K562 (cell line): ENCODE results near the gene ARMC7. TPM values are rescaled to one million over a fixed set of nuclear protein-coding genes. Genes with fewer than 3 reads are reported as not detected.
"Not testable (repeated sequence)": the region's sequence is repeated elsewhere in the genome, so short reads cannot be mapped to it uniquely, and the experiment has no call there.

Experiments used
- BHLHE40 ChIP-seq: IDR thresholded peaks from 2 replicates; pipeline ENCODE4 v1.6.1; 2011; ENCODE audit warnings: low read length, improper control_type of control experiment
- FOXM1 ChIP-seq, 2 experiments: fragments of 450-650 bp in 1 of 2; sonication (generic) in 1 of 2; formaldehyde crosslinking in 1 of 2; IDR thresholded peaks; 2 replicates each; pipeline versions ENCODE4 v1.6.1 to v1.9.0; 2017 to 2022; ENCODE audit warnings: low read depth in 2 of 2, mild to moderate bottlenecking in 2 of 2, missing genetic modification reagents in 1 of 2, moderate library complexity in 1 of 2
- GATA2 ChIP-seq: sonication (generic); formaldehyde crosslinking; IDR thresholded peaks from 2 replicates; pipeline ENCODE4 v1.4.0; 2020; ENCODE audit warnings: mild to moderate bottlenecking, missing genetic modification reagents
- MTA2 ChIP-seq: fragments of 450-650 bp; IDR thresholded peaks from 2 replicates; pipeline ENCODE4 v1.6.1; 2016; ENCODE audit warnings: low read depth
- MTA3 ChIP-seq: fragments of 450-650 bp; formaldehyde crosslinking; IDR thresholded peaks from 2 replicates; pipeline ENCODE4 v1.6.1; 2017; ENCODE audit warnings: mild to moderate bottlenecking, borderline replicate concordance
- SMAD4 ChIP-seq: fragments of 250-450 bp; sonication (Bioruptor Pico); conservative IDR thresholded peaks from 2 replicates; pipeline ENCODE4 v1.8.0; 2021; ENCODE audit warnings: inconsistent platforms, mild to moderate bottlenecking, moderate library complexity
- TAL1 ChIP-seq: fragments of 450-650 bp; IDR thresholded peaks from 2 replicates; pipeline ENCODE4 v1.6.1; 2016; ENCODE audit warnings: mild to moderate bottlenecking
- polyA plus RNA-seq, 8 experiments: library from polyadenylated mRNA; depleted of rRNA in 4 of 8; stranded (reverse) in 5 of 8; unstranded in 3 of 8; fragments of >200 nt; fragmentation: Nextera tagmentation in 2 of 8; fragmentation: Illumina TruSeq in 1 of 8; extraction: Ambion mirVana in 2 of 8; extraction: Trizol in 1 of 8; gene quantifications; 2 replicates each; pipeline versions ENCODE4 v1.2.1 to v1.2.3, GENCODE V29; 2011 to 2014; ENCODE audit warnings: inconsistent platforms in 1 of 8, missing spikeins in 1 of 8
- total RNA-seq, 7 experiments: library from RNA; depleted of rRNA in 6 of 7; stranded (reverse); fragments of >200 nt in 6 of 7; fragmentation: Illumina TruSeq in 2 of 7; extraction: Trizol in 2 of 7; gene quantifications; 2 replicates each; pipeline versions ENCODE4 v1.2.1 to v1.2.3, GENCODE V29; 2011 to 2021; ENCODE audit warnings: low replicate concordance in 1 of 7
- TF ChIP-seq, protein P1 (sequence below), 2 experiments: fragments of 450-650 bp; conservative IDR thresholded peaks; 2 replicates each; pipeline ENCODE4 v1.6.1; 2017; ENCODE audit warnings: mild to moderate bottlenecking in 2 of 2, moderate library complexity in 2 of 2
- TF ChIP-seq, protein P2 (sequence below): IDR thresholded peaks from 3 replicates; pipeline ENCODE4 v1.6.1; 2011; ENCODE audit warnings: borderline replicate concordance, mild to moderate bottlenecking, moderate library complexity; ENCODE audit not compliant: insufficient read length; ENCODE audit errors: extremely low read depth
- TF ChIP-seq, protein P3 (sequence below): fragments of 450-650 bp; IDR thresholded peaks from 2 replicates; pipeline ENCODE4 v1.6.1; 2016; ENCODE audit warnings: mild to moderate bottlenecking, moderate library complexity

The ARMC7 gene
- total and polyA plus RNA-seq, 9 of the 15 experiments (the other 6 are each of a cell fraction or from before 2014, with no cell fraction given): 1.4 to 15.2 (median 5.9) TPM

DNA sequence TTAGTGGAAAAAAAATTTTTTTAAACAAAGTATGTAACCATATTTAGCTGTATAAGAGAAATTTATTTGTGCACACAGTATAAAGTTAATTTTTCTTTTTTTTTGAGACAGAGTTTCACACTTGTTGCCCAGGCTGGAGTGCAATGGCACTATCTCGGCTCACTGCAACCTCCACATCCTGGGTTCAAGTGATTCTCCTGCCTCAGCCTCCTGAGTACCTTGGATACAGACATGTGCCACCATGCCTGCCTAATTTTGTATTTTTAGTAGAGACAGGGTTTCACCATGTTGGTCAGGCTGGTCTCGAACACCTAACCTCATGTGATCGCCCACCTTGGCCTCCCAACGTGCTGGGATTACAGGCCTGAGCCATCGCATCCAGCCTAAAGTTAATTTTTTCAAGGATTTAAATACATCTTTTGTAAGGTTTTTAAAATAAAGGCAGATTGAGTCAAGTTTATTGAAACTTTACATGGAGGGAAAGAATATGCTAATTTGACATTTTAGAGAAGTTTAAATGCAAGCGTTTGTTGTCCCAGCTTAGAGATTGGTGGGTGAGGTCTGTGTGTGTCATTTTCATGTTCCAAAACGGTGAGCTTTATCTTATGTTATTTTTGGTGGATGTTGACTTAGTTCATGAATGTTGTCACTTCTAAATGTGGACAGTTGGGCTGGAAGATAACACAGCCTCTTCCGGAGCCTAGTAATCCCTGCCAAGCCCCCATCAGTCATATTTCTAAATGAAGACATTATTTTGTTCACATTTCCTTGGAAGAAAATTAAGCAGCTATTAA is 38.1 kb upstream of the ARMC7 start (continued):
- peak; percentile 84 for TF ChIP-seq TAL1
- TF ChIP-seq MTA2: peak; percentile 73
- TF ChIP-seq SMAD4 (CRISPR knock-in tag): 0 out of 2 replicates have a peak, but pooled peaks have one; percentile 48
- peak; percentile 88 for TF ChIP-seq FOXM1 (IDR thresholded peaks at IDR 0.05; ENCODE audit: low read depth)
- TF ChIP-seq FOXM1 (CRISPR knock-in tag; IDR thresholded peaks at IDR 0.05; ENCODE audit: low read depth): not testable (repeated sequence)
- TF ChIP-seq GATA2: peak; percentile 61
- peak; percentile 36; the same call in 1 of the 2 replicates for TF ChIP-seq MTA3
- peak; percentile 22; the same call in 1 of the 2 replicates for TF ChIP-seq BHLHE40
- TF ChIP-seq, protein P1, sequence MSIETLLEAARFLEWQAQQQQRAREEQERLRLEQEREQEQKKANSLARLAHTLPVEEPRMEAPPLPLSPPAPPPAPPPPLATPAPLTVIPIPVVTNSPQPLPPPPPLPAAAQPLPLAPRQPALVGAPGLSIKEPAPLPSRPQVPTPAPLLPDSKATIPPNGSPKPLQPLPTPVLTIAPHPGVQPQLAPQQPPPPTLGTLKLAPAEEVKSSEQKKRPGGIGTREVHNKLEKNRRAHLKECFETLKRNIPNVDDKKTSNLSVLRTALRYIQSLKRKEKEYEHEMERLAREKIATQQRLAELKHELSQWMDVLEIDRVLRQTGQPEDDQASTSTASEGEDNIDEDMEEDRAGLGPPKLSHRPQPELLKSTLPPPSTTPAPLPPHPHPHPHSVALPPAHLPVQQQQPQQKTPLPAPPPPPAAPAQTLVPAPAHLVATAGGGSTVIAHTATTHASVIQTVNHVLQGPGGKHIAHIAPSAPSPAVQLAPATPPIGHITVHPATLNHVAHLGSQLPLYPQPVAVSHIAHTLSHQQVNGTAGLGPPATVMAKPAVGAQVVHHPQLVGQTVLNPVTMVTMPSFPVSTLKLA (conservative IDR thresholded peaks at IDR 0.05): peak in 1 of 2 experiments; percentile 46; a peak in 1 of 4 replicates
- TF ChIP-seq, protein P2, sequence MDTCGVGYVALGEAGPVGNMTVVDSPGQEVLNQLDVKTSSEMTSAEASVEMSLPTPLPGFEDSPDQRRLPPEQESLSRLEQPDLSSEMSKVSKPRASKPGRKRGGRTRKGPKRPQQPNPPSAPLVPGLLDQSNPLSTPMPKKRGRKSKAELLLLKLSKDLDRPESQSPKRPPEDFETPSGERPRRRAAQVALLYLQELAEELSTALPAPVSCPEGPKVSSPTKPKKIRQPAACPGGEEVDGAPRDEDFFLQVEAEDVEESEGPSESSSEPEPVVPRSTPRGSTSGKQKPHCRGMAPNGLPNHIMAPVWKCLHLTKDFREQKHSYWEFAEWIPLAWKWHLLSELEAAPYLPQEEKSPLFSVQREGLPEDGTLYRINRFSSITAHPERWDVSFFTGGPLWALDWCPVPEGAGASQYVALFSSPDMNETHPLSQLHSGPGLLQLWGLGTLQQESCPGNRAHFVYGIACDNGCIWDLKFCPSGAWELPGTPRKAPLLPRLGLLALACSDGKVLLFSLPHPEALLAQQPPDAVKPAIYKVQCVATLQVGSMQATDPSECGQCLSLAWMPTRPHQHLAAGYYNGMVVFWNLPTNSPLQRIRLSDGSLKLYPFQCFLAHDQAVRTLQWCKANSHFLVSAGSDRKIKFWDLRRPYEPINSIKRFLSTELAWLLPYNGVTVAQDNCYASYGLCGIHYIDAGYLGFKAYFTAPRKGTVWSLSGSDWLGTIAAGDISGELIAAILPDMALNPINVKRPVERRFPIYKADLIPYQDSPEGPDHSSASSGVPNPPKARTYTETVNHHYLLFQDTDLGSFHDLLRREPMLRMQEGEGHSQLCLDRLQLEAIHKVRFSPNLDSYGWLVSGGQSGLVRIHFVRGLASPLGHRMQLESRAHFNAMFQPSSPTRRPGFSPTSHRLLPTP: peak; percentile 26
- TF ChIP-seq, protein P3, sequence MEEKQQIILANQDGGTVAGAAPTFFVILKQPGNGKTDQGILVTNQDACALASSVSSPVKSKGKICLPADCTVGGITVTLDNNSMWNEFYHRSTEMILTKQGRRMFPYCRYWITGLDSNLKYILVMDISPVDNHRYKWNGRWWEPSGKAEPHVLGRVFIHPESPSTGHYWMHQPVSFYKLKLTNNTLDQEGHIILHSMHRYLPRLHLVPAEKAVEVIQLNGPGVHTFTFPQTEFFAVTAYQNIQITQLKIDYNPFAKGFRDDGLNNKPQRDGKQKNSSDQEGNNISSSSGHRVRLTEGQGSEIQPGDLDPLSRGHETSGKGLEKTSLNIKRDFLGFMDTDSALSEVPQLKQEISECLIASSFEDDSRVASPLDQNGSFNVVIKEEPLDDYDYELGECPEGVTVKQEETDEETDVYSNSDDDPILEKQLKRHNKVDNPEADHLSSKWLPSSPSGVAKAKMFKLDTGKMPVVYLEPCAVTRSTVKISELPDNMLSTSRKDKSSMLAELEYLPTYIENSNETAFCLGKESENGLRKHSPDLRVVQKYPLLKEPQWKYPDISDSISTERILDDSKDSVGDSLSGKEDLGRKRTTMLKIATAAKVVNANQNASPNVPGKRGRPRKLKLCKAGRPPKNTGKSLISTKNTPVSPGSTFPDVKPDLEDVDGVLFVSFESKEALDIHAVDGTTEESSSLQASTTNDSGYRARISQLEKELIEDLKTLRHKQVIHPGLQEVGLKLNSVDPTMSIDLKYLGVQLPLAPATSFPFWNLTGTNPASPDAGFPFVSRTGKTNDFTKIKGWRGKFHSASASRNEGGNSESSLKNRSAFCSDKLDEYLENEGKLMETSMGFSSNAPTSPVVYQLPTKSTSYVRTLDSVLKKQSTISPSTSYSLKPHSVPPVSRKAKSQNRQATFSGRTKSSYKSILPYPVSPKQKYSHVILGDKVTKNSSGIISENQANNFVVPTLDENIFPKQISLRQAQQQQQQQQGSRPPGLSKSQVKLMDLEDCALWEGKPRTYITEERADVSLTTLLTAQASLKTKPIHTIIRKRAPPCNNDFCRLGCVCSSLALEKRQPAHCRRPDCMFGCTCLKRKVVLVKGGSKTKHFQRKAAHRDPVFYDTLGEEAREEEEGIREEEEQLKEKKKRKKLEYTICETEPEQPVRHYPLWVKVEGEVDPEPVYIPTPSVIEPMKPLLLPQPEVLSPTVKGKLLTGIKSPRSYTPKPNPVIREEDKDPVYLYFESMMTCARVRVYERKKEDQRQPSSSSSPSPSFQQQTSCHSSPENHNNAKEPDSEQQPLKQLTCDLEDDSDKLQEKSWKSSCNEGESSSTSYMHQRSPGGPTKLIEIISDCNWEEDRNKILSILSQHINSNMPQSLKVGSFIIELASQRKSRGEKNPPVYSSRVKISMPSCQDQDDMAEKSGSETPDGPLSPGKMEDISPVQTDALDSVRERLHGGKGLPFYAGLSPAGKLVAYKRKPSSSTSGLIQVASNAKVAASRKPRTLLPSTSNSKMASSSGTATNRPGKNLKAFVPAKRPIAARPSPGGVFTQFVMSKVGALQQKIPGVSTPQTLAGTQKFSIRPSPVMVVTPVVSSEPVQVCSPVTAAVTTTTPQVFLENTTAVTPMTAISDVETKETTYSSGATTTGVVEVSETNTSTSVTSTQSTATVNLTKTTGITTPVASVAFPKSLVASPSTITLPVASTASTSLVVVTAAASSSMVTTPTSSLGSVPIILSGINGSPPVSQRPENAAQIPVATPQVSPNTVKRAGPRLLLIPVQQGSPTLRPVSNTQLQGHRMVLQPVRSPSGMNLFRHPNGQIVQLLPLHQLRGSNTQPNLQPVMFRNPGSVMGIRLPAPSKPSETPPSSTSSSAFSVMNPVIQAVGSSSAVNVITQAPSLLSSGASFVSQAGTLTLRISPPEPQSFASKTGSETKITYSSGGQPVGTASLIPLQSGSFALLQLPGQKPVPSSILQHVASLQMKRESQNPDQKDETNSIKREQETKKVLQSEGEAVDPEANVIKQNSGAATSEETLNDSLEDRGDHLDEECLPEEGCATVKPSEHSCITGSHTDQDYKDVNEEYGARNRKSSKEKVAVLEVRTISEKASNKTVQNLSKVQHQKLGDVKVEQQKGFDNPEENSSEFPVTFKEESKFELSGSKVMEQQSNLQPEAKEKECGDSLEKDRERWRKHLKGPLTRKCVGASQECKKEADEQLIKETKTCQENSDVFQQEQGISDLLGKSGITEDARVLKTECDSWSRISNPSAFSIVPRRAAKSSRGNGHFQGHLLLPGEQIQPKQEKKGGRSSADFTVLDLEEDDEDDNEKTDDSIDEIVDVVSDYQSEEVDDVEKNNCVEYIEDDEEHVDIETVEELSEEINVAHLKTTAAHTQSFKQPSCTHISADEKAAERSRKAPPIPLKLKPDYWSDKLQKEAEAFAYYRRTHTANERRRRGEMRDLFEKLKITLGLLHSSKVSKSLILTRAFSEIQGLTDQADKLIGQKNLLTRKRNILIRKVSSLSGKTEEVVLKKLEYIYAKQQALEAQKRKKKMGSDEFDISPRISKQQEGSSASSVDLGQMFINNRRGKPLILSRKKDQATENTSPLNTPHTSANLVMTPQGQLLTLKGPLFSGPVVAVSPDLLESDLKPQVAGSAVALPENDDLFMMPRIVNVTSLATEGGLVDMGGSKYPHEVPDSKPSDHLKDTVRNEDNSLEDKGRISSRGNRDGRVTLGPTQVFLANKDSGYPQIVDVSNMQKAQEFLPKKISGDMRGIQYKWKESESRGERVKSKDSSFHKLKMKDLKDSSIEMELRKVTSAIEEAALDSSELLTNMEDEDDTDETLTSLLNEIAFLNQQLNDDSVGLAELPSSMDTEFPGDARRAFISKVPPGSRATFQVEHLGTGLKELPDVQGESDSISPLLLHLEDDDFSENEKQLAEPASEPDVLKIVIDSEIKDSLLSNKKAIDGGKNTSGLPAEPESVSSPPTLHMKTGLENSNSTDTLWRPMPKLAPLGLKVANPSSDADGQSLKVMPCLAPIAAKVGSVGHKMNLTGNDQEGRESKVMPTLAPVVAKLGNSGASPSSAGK: peak; percentile 52
